HEK293T (cell line): ENCODE measurements around the gene DNAAF1.

Experiments
- ARNT ChIP-seq: fragments of 450-650 bp; IDR thresholded peaks from 2 replicates; pipeline ENCODE4 v1.6.1; 2017; ENCODE audit warnings: mild to moderate bottlenecking
- CTBP1 ChIP-seq: fragments of 450-650 bp; IDR thresholded peaks from 2 replicates; pipeline ENCODE4 v1.6.1; 2016; ENCODE audit warnings: borderline replicate concordance
- FOXA1 ChIP-seq: fragments of 450-650 bp; IDR thresholded peaks from 2 replicates; pipeline ENCODE4 v1.6.1; 2016; ENCODE audit warnings: mild to moderate bottlenecking
- FOXK2 ChIP-seq: fragments of 450-650 bp; IDR thresholded peaks from 2 replicates; pipeline ENCODE4 v1.6.1; 2016; ENCODE audit warnings: mild to moderate bottlenecking
- FOXM1 ChIP-seq: fragments of 450-650 bp; IDR thresholded peaks from 2 replicates; pipeline ENCODE4 v1.6.1; 2017; ENCODE audit warnings: mild to moderate bottlenecking, borderline replicate concordance
- HDGF ChIP-seq: fragments of 450-650 bp; IDR thresholded peaks from 2 replicates; pipeline ENCODE4 v1.6.1; 2017; ENCODE audit warnings: antibody characterized with exemption, borderline replicate concordance
- LEF1 ChIP-seq: fragments of 450-650 bp; IDR thresholded peaks from 2 replicates; pipeline ENCODE4 v1.6.1; 2017; ENCODE audit warnings: mild to moderate bottlenecking, borderline replicate concordance
- SP1 ChIP-seq: fragments of 450-650 bp; IDR thresholded peaks from 2 replicates; pipeline ENCODE4 v1.6.1; 2017
- SUZ12 ChIP-seq: fragments of 450-650 bp; IDR thresholded peaks from 2 replicates; pipeline ENCODE4 v1.6.1; 2016; ENCODE audit warnings: mild to moderate bottlenecking
- TARDBP ChIP-seq: fragments of 450-650 bp; IDR thresholded peaks from 2 replicates; pipeline ENCODE4 v1.6.1; 2016
- ZNF384 ChIP-seq: fragments of 450-650 bp; IDR thresholded peaks from 2 replicates; pipeline ENCODE4 v1.6.1; 2016
- TF ChIP-seq, protein P1 (sequence below): fragments of 450-650 bp; IDR thresholded peaks from 2 replicates; pipeline ENCODE4 v1.6.1; 2016

DNA sequence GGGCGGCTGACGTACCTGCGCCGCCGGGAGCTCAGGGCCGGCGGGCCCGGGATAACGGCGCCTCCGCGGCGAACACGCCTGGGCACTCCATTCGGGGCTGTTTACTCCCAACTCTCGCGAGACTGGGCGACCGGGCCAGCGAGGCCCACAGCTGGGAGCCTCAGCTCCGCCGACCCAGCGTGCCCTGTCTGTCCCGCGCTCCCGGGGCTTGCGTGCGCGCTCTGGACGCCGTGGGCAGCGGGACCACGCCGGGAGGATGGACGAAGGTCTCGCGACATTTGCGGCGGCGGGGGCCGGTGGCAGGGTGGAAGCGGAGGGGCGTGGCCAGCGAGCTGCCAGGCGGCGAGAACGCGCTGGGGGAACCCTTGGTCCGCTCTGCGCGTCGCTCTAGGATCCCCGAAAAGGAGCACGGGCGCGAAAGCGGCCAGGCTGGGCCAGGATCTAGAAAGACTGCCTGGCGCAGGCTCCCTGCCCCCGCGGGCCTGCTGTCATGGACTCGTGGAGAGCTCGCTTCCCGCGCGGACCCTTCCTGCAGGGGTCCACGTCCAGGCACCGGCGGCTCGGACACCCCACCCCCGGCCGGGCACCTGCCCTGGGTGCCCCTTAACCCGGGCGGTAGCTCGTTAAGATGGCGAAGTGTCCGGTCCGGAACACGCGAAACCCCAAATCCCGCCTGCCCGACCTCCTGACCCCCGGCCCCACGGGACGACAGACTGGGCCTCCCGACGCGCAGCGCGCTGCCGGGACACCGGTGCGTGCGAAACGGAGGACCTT lies 28.2 kb upstream of the DNAAF1 start, which contains the start of gene MBTPS1:
- TF ChIP-seq LEF1: no peak
- no peak for TF ChIP-seq FOXK2
- no peak for TF ChIP-seq SUZ12
- no peak for TF ChIP-seq CTBP1
- TF ChIP-seq FOXA1: no peak
- TF ChIP-seq SP1: peak; percentile 45; the same call in 1 of the 2 replicates
- no peak for TF ChIP-seq ZNF384
- TF ChIP-seq FOXM1: no peak
- TF ChIP-seq, protein P1, sequence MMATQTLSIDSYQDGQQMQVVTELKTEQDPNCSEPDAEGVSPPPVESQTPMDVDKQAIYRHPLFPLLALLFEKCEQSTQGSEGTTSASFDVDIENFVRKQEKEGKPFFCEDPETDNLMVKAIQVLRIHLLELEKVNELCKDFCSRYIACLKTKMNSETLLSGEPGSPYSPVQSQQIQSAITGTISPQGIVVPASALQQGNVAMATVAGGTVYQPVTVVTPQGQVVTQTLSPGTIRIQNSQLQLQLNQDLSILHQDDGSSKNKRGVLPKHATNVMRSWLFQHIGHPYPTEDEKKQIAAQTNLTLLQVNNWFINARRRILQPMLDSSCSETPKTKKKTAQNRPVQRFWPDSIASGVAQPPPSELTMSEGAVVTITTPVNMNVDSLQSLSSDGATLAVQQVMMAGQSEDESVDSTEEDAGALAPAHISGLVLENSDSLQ: peak; percentile 66
- no peak; the same call in 1 of the 2 replicates for TF ChIP-seq ARNT
- 0 out of 2 replicates have a peak, but pooled peaks have one; percentile 26 for TF ChIP-seq HDGF
- no peak for TF ChIP-seq TARDBP
